ENCODE results near the gene FOXP4. TPM values are rescaled to one million over a fixed set of nuclear protein-coding genes. Genes with fewer than 3 reads are reported as not detected.

FOXP4 gene
- total RNA-seq, 1 donor = 2.2 TPM

GRCh38 chr6:41522780-41523548 lies 23.2 kb upstream of the FOXP4 start:
- H3K4me3 ChIP-seq (ENCODE audit: low read depth, low read length) = no peak overlapping the region
- no peak for TF ChIP-seq CTCF (IDR thresholded peaks at IDR 0.05; ENCODE audit: insufficient read depth, low read depth, low read length)
- no peak for DNase-seq (ENCODE audit: low read depth)

GRCh38 chr6:41523915-41524633 lies 22.1 kb upstream of the FOXP4 start:
- TF ChIP-seq CTCF (IDR thresholded peaks at IDR 0.05; ENCODE audit: insufficient read depth, low read depth, low read length) = no peak
- DNase-seq (ENCODE audit: low read depth) = no peak
- no peak overlapping the region for H3K4me3 ChIP-seq (ENCODE audit: low read depth, low read length)

GRCh38 chr6:41524634-41525011 lies 21.6 kb upstream of the FOXP4 start:
- no peak for DNase-seq (ENCODE audit: low read depth)
- no peak for TF ChIP-seq CTCF (IDR thresholded peaks at IDR 0.05; ENCODE audit: insufficient read depth, low read depth, low read length)
- H3K4me3 ChIP-seq (ENCODE audit: low read depth, low read length) = no peak overlapping the region

GRCh38 chr6:41527721-41528408 lies 18.3 kb upstream of the FOXP4 start:
- no peak for TF ChIP-seq CTCF (IDR thresholded peaks at IDR 0.05; ENCODE audit: insufficient read depth, low read depth, low read length)
- DNase-seq (ENCODE audit: low read depth) = peak; percentile 52
- no peak overlapping the region for H3K4me3 ChIP-seq (ENCODE audit: low read depth, low read length)

- no peak for TF ChIP-seq CTCF (IDR thresholded peaks at IDR 0.05; ENCODE audit: insufficient read depth, low read depth, low read length)
- DNase-seq (ENCODE audit: low read depth) = no peak
- no peak overlapping the region for H3K4me3 ChIP-seq (ENCODE audit: low read depth, low read length)
These were observed 17.7 kb upstream of the FOXP4 start for GRCh38 chr6:41528409-41528963.

- TF ChIP-seq CTCF (IDR thresholded peaks at IDR 0.05; ENCODE audit: insufficient read depth, low read depth, low read length) = no peak
- no peak overlapping the region for H3K4me3 ChIP-seq (ENCODE audit: low read depth, low read length)
- no peak for DNase-seq (ENCODE audit: low read depth)
These were observed 17.1 kb upstream of the FOXP4 start for GRCh38 chr6:41529049-41529448.
